Amniotic stem cell (primary cell): ENCODE results near the gene VSTM2L.
"Not testable (repeated sequence)": the region's sequence is repeated elsewhere in the genome, so short reads cannot be mapped to it uniquely, and the experiment has no call there.

ENCODE experiments used
- DNase-seq: peaks from one replicate; lab custom pipeline; 2025; lab: John Stamatoyannopoulos, UW

The VSTM2L gene, protein sequence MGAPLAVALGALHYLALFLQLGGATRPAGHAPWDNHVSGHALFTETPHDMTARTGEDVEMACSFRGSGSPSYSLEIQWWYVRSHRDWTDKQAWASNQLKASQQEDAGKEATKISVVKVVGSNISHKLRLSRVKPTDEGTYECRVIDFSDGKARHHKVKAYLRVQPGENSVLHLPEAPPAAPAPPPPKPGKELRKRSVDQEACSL

GRCh38 chr20:37902504-37903313, at the start of gene VSTM2L:
Gene VSTM2L (plus strand): TSS chr20:37903127. CDS start chr20:37903351, 224 bp downstream.
- DNase-seq = no peak

DNA sequence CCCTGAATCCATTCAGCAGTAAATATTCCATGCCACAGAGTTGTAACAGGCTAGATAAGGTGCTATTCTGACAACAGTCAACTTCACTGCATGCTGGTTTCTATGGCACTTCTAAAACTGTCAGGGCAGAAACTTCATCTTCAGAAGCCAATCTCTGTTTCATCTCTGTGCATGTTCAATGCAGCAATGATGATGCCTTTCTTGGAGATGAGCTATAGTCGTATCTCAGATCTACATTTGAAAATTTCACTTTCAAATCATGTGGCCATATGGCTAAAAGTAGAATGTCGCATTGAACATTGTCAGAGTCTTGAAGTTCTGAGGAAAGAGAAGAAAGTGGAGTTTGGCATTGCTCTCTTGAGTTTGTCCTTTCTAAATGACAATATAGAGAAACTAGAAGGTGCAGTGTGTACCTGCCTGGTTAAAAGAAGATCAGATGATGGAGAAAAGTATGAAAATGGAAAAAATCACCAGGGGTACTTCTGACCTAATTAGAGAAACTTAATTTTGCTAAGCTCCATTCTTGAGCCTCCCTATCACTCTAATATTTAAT, 49.0 kb upstream of the VSTM2L start:
- no peak for DNase-seq

GRCh38 chr20:37856034-37856433, 46.9 kb upstream of the VSTM2L start:
- DNase-seq = not testable (repeated sequence)

- no peak for DNase-seq
Measured at GRCh38 chr20:37856932-37857660, 45.8 kb upstream of the VSTM2L start.

GRCh38 chr20:37859406-37860171, 43.3 kb upstream of the VSTM2L start:
- no peak for DNase-seq

DNA sequence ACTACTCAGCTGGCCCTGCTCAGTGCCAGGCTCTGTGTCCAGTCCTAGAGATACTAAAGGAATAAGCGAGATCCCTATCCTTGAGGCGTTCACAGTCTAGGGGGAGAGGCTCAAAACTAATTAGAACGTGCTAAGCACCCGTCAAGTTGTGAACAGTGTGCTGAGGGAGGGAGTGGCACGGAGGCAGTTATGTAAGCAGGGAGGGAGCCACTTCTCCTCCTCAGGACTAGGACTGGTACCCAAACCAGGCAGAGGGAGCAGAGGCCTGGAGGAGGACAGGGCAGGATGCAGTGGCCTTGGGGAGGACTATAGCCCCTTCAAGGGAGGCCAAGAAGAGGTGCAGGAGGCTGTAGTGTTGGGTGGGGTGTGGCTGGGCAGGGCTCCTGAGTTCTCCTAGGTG, 39.6 kb upstream of the VSTM2L start:
- DNase-seq = no peak

DNA sequence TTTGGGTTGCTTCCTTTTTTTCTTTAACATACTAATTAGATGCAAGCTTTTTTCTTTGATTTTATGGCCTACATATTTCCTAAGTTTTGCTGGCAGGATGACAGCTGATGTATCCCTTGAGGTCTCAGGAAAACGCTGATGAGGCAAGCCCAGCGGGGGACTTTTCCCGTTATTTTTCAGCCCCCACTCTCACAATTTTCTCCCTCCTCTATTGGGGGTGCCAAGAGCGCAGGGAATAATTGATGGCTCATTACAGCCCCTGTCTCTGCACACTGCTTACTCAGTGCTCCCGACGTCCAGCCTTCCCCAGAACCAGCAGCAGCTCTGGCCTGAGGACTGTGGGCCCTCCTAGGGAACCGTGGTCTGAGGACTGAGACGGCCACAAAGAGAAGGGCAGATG, 38.6 kb upstream of the VSTM2L start:
- no peak for DNase-seq

GRCh38 chr20:37866051-37866450, 36.9 kb upstream of the VSTM2L start:
- DNase-seq = no peak

- DNase-seq = no peak
Measured at GRCh38 chr20:37867289-37868195, 35.4 kb upstream of the VSTM2L start.

DNA sequence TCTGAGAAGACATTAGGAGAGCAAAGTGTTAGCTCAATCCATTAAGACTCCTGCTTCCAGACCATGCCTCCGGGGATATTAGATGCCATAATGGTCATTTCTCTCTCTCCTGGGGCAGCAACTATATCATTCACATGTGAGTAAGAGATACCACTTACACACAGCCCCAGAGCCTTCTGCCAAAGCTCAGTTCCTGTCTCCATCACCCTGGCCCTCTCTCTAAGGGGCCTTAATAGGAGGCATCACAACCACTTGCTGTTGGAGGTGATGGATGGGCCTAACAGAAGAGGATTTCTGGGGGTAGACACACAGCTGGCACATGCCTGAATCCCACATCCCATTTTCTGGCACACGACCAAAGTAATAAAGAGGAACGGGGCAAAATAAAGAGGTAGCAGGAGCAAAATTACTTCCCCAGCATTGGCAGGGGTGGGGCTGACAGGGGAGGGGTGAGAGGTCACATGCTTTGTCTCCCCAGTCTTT, 34.0 kb upstream of the VSTM2L start:
- no peak for DNase-seq

- no peak for DNase-seq
Measured at GRCh38 chr20:37869334-37869861, 33.5 kb upstream of the VSTM2L start.

DNA sequence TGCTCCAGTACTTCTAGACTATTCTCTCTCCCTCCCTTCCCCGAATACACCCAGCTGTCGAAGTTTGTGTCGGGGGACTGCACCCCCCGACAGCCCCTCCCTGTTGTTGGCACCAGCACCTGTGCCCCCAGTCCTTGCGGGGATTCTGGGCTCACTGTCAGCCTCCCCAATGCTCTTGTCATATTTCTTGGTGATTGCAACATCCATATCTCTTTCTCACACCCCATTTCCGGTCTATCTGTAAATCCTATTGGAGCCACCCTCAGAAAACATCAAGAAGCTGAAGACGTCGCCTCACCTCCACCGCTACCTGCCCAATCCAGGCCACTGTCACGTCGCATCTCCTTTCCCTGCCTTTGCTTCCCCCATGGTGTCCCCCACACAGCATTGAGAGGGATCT, 32.6 kb upstream of the VSTM2L start:
- no peak for DNase-seq

GRCh38 chr20:37871751-37872150, 31.2 kb upstream of the VSTM2L start:
- DNase-seq = no peak

GRCh38 chr20:37872161-37872560, 30.8 kb upstream of the VSTM2L start:
- no peak for DNase-seq

- no peak for DNase-seq
Measured at GRCh38 chr20:37873884-37874283, 29.0 kb upstream of the VSTM2L start.

GRCh38 chr20:37875460-37876175, 27.3 kb upstream of the VSTM2L start:
- DNase-seq = no peak

GRCh38 chr20:37876863-37877262, 26.1 kb upstream of the VSTM2L start:
- DNase-seq = no peak

- no peak for DNase-seq
Measured at GRCh38 chr20:37877832-37878772, 24.8 kb upstream of the VSTM2L start.
